RWPE2 (cell line): ENCODE measurements around the gene POLG.
"Not testable (repeated sequence)": the region's sequence is repeated elsewhere in the genome, so short reads cannot be mapped to it uniquely, and the experiment has no call there.

ENCODE experiments used
- ATAC-seq: fragments of 200-7000 bp; cut with Tn5 transposase; 3 replicates; pipeline ENCODE4 v1.9.1; 2021; ENCODE audit warnings: low read depth
- DNase-seq: peaks from one replicate; pipeline ENCODE4 v3.0.0-alpha.2; 2020; ENCODE audit warnings: low spot score
- H3K27ac ChIP-seq: fragments of 450-650 bp; 2 replicates; pipeline ENCODE4 v1.5.1; 2017; ENCODE audit warnings: mild to moderate bottlenecking; ENCODE audit not compliant: poor library complexity, severe bottlenecking
- H3K27me3 ChIP-seq: fragments of 250-450 bp; sonication (Bioruptor Pico); 2 replicates; pipeline ENCODE4 v1.5.1; 2021; ENCODE audit warnings: mild to moderate bottlenecking, moderate library complexity; ENCODE audit not compliant: insufficient read depth, poor library complexity, severe bottlenecking
- H3K36me3 ChIP-seq: fragments of 250-450 bp; sonication (Bioruptor Pico); 2 replicates; pipeline ENCODE4 v1.5.1; 2020; ENCODE audit warnings: low read depth, mild to moderate bottlenecking, moderate library complexity
- H3K4me1 ChIP-seq: fragments of 250-450 bp; sonication (Bioruptor Pico); 2 replicates; pipeline ENCODE4 v1.5.1; 2021; ENCODE audit warnings: mild to moderate bottlenecking, moderate library complexity; ENCODE audit not compliant: insufficient read depth, poor library complexity, severe bottlenecking
- H3K4me3 ChIP-seq: fragments of 250-450 bp; sonication (Bioruptor Pico); 2 replicates; pipeline ENCODE4 v1.5.1; 2021; ENCODE audit warnings: mild to moderate bottlenecking, moderate library complexity; ENCODE audit not compliant: severe bottlenecking
- H3K9me3 ChIP-seq: fragments of 250-450 bp; sonication (Bioruptor Pico); 2 replicates; pipeline ENCODE4 v1.5.1; 2021; ENCODE audit warnings: mild to moderate bottlenecking, moderate library complexity; ENCODE audit not compliant: severe bottlenecking
- CTCF ChIP-seq: fragments of 450-650 bp; IDR thresholded peaks from one replicate; pipeline ENCODE4 v1.5.1; 2017; ENCODE audit warnings: mild to moderate bottlenecking, moderate library complexity; ENCODE audit not compliant: poor library complexity, severe bottlenecking

The POLG gene

GRCh38 chr15:89283201-89283600 is 51.4 kb downstream of the POLG start:
- ATAC-seq (no peak), DNase-seq (no peak)
- Histone ChIP-seq H3K9me3 (no peaks in the 10 kb centered on the region), H3K27me3 (no peaks in the 10 kb centered on the region), H3K36me3 (peaks cover 96% of the 10 kb centered on the region), H3K4me3 (no peak overlapping the region), H3K4me1 (no peaks in the 10 kb centered on the region), H3K27ac (no peak overlapping the region)
- TF ChIP-seq CTCF: no peak

DNA sequence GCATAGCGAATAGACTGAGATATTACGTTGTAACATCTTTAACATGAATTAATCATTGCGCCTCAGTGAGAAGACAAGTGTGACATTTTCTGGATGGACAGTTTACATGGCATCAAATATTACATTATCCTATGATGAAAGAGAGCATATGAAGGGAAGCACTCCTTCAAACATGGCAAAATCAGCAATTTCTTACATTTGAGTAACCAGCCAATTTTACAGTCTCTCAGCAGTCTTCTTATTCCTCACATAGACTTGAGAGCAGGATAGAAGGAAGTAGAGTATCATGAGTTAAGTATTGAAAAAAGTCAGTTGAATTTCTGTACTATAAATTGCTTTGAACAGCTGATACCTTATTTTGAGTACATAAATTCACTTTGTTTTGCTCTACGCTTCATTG is 52.0 kb downstream of the POLG start:
- no peak for TF ChIP-seq CTCF
- peaks cover 96% of the 10 kb centered on the region for H3K36me3 ChIP-seq
- no peak for ATAC-seq

GRCh38 chr15:89278307-89278706 is 56.3 kb downstream of the POLG start:
- no peak overlapping the region for H3K4me3 ChIP-seq
- H3K4me1 ChIP-seq: no peaks in the 10 kb centered on the region
- H3K9me3 ChIP-seq: no peaks in the 10 kb centered on the region
- ATAC-seq (no peak), DNase-seq (no peak)
- peaks cover 97% of the 10 kb centered on the region for H3K36me3 ChIP-seq
- no peak overlapping the region for H3K27ac ChIP-seq
- no peak for TF ChIP-seq CTCF
- no peaks in the 10 kb centered on the region for H3K27me3 ChIP-seq

More for the DNA sequence above, 52.0 kb downstream of the POLG start:
- H3K4me3 ChIP-seq: no peak overlapping the region
- no peaks in the 10 kb centered on the region for H3K4me1 ChIP-seq
- no peak for DNase-seq
- H3K27me3 ChIP-seq: no peaks in the 10 kb centered on the region
- H3K27ac ChIP-seq: no peak overlapping the region
- no peaks in the 10 kb centered on the region for H3K9me3 ChIP-seq

- peaks cover 94% of the 10 kb centered on the region for H3K36me3 ChIP-seq
- ATAC-seq, H3K4me3 ChIP-seq, DNase-seq, H3K4me1 ChIP-seq, H3K27me3 ChIP-seq, H3K27ac ChIP-seq, H3K9me3 ChIP-seq: not testable (repeated sequence)
Observed at GRCh38 chr15:89277281-89277680, 57.3 kb downstream of the POLG start.
